DOHH2 (cell line): ENCODE results near the gene C11orf42.

Experiments
- EZH2phosphoT487 ChIP-seq: fragments of 200-600 bp; sonication (generic); IDR thresholded peaks from 2 replicates; pipeline ENCODE4 v1.6.1; 2017; ENCODE audit warnings: borderline replicate concordance, mild to moderate bottlenecking, antibody characterized with exemption, low read length, moderate library complexity, mixed read lengths
- TF ChIP-seq, protein P1 (sequence below): fragments of 200-600 bp; sonication (generic); IDR thresholded peaks from one replicate; pipeline ENCODE4 v1.5.1; 2014; ENCODE audit warnings: antibody characterized with exemption, mild to moderate bottlenecking, low read depth, low read length; ENCODE audit not compliant: poor library complexity, severe bottlenecking

DNA sequence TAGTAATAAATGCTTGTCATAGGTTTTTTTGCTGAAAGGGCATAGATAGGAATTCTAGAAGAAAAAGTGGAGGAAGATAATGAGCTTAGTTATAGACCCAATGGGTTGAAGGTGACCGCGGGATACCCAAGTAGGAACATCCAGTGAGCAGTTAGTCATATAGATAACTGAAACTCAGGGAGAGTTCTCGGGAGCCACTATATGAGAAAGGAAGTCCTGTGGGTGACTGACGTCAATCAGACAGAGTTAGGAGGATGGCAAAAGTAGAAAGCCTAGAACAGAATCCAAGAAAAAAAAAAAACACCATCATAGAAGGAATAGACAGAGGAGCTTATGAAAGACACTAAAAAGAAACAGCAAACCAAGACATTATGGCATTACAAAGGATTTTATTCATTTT lies 31.9 kb downstream of the C11orf42 start:
- TF ChIP-seq, protein P1, sequence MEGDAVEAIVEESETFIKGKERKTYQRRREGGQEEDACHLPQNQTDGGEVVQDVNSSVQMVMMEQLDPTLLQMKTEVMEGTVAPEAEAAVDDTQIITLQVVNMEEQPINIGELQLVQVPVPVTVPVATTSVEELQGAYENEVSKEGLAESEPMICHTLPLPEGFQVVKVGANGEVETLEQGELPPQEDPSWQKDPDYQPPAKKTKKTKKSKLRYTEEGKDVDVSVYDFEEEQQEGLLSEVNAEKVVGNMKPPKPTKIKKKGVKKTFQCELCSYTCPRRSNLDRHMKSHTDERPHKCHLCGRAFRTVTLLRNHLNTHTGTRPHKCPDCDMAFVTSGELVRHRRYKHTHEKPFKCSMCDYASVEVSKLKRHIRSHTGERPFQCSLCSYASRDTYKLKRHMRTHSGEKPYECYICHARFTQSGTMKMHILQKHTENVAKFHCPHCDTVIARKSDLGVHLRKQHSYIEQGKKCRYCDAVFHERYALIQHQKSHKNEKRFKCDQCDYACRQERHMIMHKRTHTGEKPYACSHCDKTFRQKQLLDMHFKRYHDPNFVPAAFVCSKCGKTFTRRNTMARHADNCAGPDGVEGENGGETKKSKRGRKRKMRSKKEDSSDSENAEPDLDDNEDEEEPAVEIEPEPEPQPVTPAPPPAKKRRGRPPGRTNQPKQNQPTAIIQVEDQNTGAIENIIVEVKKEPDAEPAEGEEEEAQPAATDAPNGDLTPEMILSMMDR = no peak
- TF ChIP-seq EZH2phosphoT487 = no peak
